ENCODE data around the gene EGR4.
"Not testable (repeated sequence)": the region's sequence is repeated elsewhere in the genome, so short reads cannot be mapped to it uniquely, and the experiment has no call there.

EGR4 gene

GRCh38 chr2:73262691-73263429 is 30.5 kb downstream of the EGR4 start:
- DNase-seq = not testable (repeated sequence)

DNA sequence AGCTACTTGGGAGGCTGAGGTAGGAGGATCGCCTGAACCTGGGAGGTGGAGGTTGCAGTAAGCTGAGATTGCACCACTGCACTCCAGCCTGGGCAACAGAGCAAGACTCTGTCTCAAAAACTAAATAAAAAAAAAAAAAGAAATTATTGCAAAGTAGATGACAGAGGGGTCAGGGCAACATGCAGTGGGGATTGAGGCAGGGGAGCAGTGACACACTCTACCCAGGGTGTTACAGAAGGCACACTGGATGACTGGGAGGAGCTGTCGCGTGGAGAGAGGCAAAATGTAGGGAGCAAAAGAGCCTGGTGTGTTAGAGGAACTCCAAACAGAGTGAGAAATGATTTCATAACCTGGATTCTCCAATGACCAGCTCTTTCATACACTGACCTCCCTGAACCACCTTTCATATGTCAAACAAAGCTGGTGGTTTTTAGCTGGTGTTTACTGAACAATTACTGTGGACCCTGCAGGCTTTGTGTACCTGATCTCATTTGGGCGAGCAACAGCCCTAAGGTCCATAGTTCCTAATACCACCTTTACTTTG is 31.2 kb downstream of the EGR4 start:
- DNase-seq = no peak

DNA sequence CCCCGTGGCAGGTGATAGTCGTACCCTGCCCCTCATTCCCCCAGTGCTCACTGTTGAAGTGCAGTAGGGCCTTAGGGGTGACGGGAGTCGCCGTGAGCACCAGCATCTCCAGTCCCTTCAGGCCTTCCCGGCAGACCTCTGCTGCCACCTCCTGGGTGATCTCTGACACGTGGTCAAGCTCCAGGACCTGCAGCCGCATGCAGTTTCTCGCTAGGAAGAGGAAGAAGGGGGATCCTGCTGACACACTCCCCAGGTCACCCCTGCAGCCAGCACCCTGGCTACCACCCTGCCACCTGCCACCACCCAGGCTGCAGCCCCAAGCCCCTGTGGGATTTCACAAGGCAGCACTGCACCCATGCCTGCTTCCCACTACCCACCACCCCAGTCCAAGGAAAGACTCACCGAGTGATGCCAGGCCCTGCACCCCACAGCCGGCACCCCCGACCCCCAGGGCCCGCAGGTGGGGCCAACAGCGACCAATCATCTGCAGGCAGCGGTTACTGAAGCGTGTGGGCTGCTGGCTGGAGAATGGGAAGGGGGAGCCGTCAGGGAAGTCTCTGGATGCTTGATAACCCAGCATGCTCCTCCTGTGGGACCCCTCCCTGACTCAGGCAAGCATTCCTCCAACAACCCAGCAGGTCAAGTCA is 32.9 kb downstream of the EGR4 start:
- no peak for DNase-seq

DNA sequence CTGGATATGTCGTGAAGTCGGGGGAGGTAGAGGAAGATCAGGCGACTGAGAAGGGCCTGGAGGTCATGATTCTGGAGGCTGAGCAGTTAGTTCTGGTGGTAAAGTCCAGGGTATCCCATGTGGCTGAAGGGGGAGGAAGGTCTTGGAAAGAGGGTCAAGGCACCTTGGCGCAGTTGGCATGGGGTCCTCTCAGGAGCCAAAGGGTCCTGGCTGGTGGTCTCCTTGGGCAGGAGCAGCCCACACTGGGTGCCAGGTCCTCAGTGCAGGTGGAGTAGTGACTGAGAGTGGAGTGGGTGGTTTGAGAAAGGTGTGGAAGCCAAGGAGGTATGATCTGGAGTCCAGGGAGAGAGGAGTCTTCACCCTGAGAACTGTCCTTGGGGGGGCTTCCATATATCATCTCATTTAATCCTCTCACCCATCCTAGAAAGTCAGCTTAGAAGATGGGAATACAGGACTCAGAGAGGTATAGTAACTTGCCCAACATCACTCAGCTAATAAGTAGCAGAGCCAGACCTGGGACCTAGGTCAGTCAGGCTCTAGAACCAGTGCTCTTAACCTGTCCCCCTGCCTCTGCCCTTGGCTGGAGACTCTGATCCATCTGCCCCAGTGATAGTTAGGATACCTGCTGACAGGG is 33.5 kb downstream of the EGR4 start:
- no peak for DNase-seq

DNA sequence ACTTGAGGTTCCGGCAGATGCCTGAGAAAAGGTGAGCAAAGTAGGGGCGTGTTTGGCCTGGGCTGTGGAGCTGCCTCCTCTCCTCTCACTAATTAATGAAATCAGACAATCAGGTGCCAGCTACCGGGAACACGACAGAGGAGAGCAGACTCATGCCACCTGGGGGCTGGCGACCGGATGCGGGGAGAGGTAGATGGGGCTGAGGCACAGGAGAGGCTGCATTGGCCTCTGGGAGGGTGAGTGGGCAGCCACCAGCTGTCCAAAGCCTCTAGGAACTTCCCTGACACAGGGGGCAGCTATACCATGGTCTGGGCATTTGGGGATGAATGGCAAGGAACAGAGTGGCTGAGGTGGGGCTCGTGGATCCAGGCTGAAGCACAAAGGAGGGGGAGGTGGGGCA is 34.1 kb downstream of the EGR4 start:
- no peak for DNase-seq

- DNase-seq = no peak
Observed at GRCh38 chr2:73258913-73259215, 34.5 kb downstream of the EGR4 start.

GRCh38 chr2:73258186-73258912 is 35.0 kb downstream of the EGR4 start:
- no peak for DNase-seq

- no peak for DNase-seq
Observed at GRCh38 chr2:73257425-73258125, 35.8 kb downstream of the EGR4 start.

DNA sequence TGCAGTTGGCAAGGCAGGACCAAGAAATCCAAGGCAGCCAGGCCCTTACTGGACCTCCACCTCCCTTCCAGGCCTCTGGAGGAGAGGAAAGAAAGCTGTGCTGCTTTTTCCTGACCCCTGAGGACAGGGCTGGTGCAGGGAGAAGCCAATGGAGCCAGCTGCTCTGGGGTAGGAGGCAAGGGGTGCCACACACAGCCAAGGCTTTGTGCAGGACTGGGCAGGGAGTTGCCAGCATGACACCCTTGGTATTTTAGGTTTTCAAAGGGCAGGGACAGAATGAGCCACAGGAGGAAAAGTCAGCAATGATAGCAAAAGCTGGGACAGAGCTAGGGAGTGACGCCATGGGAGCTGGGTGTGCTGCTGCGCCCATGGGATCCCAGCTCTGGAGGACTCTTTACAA is 36.3 kb downstream of the EGR4 start:
- no peak for DNase-seq

DNA sequence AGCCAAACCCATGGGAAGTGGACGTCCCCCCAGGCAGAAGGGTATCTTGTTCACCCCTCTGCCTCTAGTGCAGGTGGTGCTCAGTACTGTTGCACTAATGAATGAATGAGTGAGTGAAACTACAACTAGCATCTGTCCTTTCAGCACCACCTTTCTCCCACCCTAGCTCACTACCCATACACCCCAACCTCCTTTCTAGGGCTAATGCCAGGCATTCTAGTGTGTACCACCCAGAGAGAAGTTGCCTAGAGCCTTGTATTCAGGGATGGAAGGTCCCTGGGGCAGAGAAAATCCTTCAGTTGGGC is 36.8 kb downstream of the EGR4 start:
- DNase-seq = no peak

GRCh38 chr2:73255907-73256617 is 37.3 kb downstream of the EGR4 start:
- DNase-seq = no peak

DNA sequence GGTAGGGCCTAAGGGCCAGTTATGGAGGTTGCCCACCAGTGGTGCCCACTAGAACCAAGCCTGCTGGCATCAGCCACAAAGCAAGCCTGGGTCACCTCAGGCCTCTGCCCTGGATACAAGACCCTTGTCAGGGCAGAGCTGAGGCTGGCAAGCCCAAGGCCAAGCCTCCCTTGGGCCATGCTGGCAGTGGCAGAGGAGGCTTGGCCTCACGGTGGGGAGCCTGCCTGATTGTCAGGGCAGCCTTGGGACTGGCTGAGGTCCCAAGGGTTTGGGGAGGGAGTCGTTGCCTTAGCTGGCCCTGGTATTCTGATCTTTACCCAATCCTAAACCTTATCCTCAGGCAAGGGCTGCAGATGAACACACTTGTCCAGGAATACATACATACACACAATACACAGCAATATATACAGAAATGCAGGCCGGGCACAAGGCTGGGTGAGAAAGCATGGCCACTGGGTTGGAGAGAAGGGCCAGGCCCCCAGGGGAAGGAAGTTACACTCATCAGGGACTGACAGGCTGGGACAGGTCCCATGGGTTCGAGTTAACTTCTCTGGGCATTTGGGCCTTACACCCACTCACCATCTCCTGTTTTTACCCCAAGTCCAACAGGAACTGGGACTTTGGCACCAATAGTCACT is 38.2 kb downstream of the EGR4 start:
- DNase-seq = no peak

DNA sequence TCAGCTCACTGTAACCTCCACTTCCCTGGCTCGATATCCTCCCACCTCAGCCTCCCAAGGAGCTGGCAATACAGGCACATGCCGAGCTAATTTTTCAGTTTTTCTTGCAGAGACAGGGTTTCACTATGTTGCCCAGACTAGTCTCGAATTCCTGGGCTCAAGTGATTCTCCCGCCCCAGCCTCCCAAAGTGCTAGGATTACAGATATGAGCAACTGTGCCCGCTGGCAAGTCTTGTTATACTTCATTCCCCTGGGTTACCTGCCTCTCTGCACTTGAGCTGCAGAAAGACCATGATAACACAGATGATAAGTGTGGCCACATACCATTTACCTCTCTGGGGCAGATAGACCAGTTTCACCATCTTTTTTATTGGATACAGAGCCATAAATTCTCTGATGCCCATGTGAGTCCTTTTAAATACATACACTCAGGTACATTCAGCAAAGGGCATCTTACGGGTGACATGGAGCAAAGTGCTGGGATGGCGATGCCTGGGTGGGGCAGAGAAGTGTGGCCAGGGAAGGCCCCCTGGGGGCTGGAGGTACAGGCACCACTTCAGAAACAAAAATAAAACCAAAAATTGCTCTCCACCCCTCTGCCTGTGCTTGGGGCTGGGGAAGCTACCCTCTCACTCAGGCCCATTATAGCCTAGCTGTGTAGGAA is 38.9 kb downstream of the EGR4 start:
- no peak for DNase-seq

DNA sequence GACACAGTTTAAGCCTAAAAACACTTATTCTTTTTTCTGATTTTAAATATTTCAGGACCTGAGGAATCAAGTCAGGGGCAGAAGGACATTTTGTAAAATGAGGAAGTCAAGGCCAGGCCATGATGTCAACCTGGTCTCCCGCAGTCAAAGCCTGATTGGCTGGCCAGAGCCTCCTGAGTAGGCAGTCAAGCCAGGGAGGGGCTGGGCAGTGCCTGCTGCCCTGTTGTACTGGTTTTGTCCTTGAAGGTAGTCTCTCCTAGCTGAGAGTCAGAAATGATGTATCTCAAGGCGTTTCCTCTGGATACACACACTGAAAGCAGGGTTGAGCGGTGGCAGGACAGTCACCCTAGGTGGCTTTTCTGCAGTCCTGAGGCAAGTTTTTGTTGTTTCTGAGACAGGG is 39.4 kb downstream of the EGR4 start:
- no peak for DNase-seq

- DNase-seq = no peak
Observed at GRCh38 chr2:73253400-73253799, 39.9 kb downstream of the EGR4 start.

DNA sequence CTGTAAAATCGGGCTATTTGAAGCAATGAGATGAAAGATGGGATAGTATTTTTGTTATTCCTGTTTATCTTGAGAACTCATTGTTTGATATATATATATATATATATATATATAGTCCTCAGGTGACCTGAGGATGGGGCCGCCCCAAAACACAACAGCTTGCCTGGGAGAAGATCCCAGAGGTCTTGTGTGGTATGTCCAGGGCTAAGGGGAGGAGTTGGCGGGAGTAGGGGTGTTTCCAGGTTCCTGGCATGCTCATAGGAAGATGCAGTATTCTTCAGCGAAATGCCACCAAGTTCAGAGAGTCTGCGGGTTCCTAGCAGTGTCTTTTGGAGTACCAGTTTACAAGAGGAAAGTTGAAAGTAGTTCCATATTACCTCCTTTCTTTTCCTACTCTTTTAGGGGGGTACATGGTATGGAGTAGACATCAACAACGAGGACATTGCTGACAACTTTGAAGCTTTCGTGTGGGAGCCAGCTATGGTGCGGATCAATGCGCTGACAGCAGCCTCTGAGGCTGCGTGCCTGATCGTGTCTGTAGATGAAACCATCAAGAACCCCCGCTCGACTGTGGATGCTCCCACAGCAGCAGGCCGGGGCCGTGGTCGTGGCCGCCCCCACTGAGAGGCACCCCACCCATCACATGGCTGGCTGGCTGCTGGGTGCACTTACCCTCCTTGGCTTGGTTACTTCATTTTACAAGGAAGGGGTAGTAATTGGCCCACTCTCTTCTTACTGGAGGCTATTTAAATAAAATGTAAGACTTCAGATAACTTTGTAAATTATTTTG is 40.9 kb downstream of the EGR4 start:
- DNase-seq = no peak

DNA sequence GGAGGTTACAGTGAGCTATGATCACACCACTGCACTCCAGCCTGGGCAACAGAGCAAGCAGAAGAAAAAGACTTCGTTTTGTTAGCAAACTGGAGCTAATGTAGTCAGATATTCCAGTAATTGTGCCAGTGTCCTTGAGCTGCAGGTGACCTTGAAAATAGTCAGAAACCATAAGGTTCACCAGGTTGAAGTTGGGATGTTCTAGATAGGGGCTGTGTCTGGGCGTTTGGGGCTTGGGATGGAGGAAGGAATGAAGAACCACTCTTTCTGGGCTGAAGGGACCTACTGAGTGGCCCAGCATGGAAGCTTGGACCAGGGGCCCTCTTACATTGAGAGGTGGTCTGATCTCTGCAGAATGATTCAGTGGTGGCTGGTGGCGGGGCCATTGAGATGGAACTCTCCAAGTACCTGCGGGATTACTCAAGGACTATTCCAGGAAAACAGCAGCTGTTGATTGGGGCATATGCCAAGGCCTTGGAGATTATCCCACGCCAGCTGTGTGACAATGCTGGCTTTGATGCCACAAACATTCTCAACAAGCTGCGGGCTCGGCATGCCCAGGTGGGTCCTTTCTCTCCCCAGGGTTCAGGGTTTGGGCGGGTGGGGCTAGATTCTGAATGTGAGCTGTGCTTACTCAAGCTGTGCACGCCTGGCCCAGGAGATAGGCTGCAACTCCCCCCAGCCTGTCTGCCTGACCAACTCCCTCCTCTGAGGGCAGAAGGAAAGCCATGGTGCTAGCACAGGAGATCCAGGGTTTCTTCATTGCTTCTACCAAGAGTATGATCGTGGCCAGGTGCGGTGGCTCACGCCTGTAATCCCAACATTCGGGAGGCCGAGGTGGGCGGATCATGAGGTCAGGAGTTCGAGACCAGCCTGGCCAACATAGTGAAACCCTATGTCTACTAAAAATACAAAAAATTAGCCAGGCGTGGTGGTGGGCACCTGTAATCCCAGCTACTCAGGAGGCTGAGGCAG is 42.2 kb downstream of the EGR4 start:
- DNase-seq = no peak

- no peak for DNase-seq
Observed at GRCh38 chr2:73249636-73250035, 43.7 kb downstream of the EGR4 start.

DNA sequence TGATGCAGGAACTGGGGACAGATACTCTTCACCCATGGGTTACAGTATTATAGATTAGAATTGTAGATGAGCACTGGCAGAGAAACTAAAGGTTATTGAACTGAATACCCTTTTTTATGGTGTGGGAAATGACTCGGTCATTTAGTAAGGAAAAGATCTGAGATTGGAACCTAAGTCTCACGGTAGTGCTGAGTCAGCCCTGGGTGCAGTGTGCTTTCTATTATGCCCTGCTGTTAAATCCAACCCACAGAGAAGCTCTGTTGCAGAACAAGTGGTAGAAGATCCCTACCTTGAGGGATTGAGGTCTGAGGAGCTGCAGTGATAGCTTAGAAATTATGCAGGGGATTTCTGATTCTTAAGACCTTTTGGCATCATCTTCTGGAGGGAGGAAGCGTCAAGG is 46.5 kb downstream of the EGR4 start:
- DNase-seq = no peak

All from NCI-H774 (cell line).